DMS114 treated with DMSO at 0.1 percent for 48 hours (cell line): ENCODE measurements around the gene MAP2K5.
A peak's percentile ranks its signal among the peaks of the same experiment; 100 is the strongest.

Source experiments
- DNase-seq: peaks from one replicate; lab custom pipeline; 2025; ENCODE audit not compliant: unreplicated experiment; lab: John Stamatoyannopoulos, UW

The MAP2K5 gene

GRCh38 chr15:67521029-67521782, 21.3 kb upstream of the MAP2K5 start, which contains the start of gene C15orf61:
TSS of gene C15orf61 (plus strand) at chr15:67521131. CDS start at chr15:67521249, 118 bp downstream.
- DNase-seq = peak; percentile 75

- DNase-seq = peak; percentile 35
These were observed 20.5 kb upstream of the MAP2K5 start for GRCh38 chr15:67521783-67522568.

- DNase-seq = no peak
These were observed 19.2 kb upstream of the MAP2K5 start for GRCh38 chr15:67523330-67523729.

GRCh38 chr15:67524235-67524634, 18.3 kb upstream of the MAP2K5 start:
- no peak for DNase-seq

- no peak for DNase-seq
These were observed 14.0 kb upstream of the MAP2K5 start for GRCh38 chr15:67528513-67528912.

GRCh38 chr15:67531379-67531914, 11.1 kb upstream of the MAP2K5 start:
- DNase-seq = no peak

GRCh38 chr15:67533873-67534272, 8.6 kb upstream of the MAP2K5 start:
- DNase-seq = no peak

GRCh38 chr15:67534360-67534759, 8.1 kb upstream of the MAP2K5 start:
- no peak for DNase-seq

- DNase-seq = no peak
These were observed 4.7 kb upstream of the MAP2K5 start for GRCh38 chr15:67537771-67538170.

GRCh38 chr15:67543348-67543718, 830 bp downstream of the MAP2K5 start:
- no peak for DNase-seq

GRCh38 chr15:67544475-67544874, 2.0 kb downstream of the MAP2K5 start:
- no peak for DNase-seq

- no peak for DNase-seq
These were observed 3.4 kb downstream of the MAP2K5 start for GRCh38 chr15:67545864-67546263.

GRCh38 chr15:67547064-67547463, 4.6 kb downstream of the MAP2K5 start:
- no peak for DNase-seq

GRCh38 chr15:67547836-67548235, 5.3 kb downstream of the MAP2K5 start:
- no peak for DNase-seq

- DNase-seq = no peak
These were observed 5.8 kb downstream of the MAP2K5 start for GRCh38 chr15:67548236-67548852.

GRCh38 chr15:67548862-67549651, 6.6 kb downstream of the MAP2K5 start:
- DNase-seq = no peak

- no peak for DNase-seq
These were observed 7.2 kb downstream of the MAP2K5 start for GRCh38 chr15:67549736-67550135.

- no peak for DNase-seq
These were observed 8.0 kb downstream of the MAP2K5 start for GRCh38 chr15:67550522-67550921.

- DNase-seq = no peak
These were observed 8.8 kb downstream of the MAP2K5 start for GRCh38 chr15:67551207-67551743.

GRCh38 chr15:67554580-67554979, 12.1 kb downstream of the MAP2K5 start:
- no peak for DNase-seq
